K562 (cell line): ENCODE measurements around the gene RUNX1. TPM values are rescaled to one million over a fixed set of nuclear protein-coding genes. Genes with fewer than 3 reads are reported as not detected.
A peak's percentile ranks its signal among the peaks of the same experiment; 100 is the strongest.

ENCODE experiments used
- ATAC-seq: fragments of 200-7000 bp; cut with Tn5 transposase; 3 replicates; pipeline ENCODE4 v1.9.1; 2020; ENCODE audit warnings: moderate library complexity
- BruUV-seq: library from RNA; stranded (reverse); fragments of 400-500 nt; replicated peaks from 2 replicates; lab custom pipeline; 2021; lab: Mats Ljungman, UMichigan
- CTCF ChIA-PET: fragments of 300-600 bp; formaldehyde crosslinking; extraction: SDS; loops from one replicate; lab custom pipeline; 2021; ENCODE audit warnings: low intra/inter-chr PET ratio; lab: Yijun Ruan, JAX
- POLR2A ChIA-PET: fragments of 300-600, 350-650 bp; sonication (Branson Sonifier 250); formaldehyde crosslinking; extraction: SDS; loops from one replicate; lab custom pipeline; 2021; ENCODE audit warnings: antibody characterized with exemption, inconsistent platforms; lab: Yijun Ruan, JAX
- DNase-seq, 4 experiments: peaks; one replicate each; pipeline versions ENCODE4 v3.0.0 to v3.0.0-alpha.2; 2011 to 2018; ENCODE audit warnings: low spot score in 3 of 4, mixed read lengths in 3 of 4; ENCODE audit errors: extremely low read depth in 1 of 4
- FAIRE-seq: peaks from 2 replicates; lab custom pipeline; 2011; peaks lifted over from hg19 to GRCh38; lab: Jason Lieb, UNC
- H2AFZ ChIP-seq: 2 replicates; pipeline ENCODE4 v1.6.0; 2011; ENCODE audit warnings: low read depth, low read length, control low read depth, inconsistent platforms
- H3K27ac ChIP-seq: fragments of 200-600 bp; 3 replicates; pipeline ENCODE4 v1.8.0; 2011; ENCODE audit warnings: low read depth, mild to moderate bottlenecking, control low read depth, inconsistent platforms, low read length, moderate library complexity, mixed read lengths; ENCODE audit errors: extremely low read depth
- H3K27me3 ChIP-seq, 2 experiments: fragments of 300-600 bp in 1 of 2; 2 replicates in 1 of 2; 3 replicates in 1 of 2; pipeline versions ENCODE4 v1.6.0 to v1.8.0; 2011; ENCODE audit warnings: inconsistent platforms in 2 of 2, low read length in 2 of 2, mild to moderate bottlenecking in 1 of 2, mixed read lengths in 1 of 2, moderate library complexity in 1 of 2; ENCODE audit not compliant: control insufficient read depth in 2 of 2, insufficient read depth in 2 of 2
- H3K36me3 ChIP-seq: fragments of 300-600 bp; 3 replicates; pipeline ENCODE4 v1.8.0; 2011; ENCODE audit warnings: mild to moderate bottlenecking, low read length, inconsistent platforms; ENCODE audit not compliant: control insufficient read depth, insufficient read depth
- H3K4me1 ChIP-seq, 2 experiments: fragments of 200-600 bp in 1 of 2; replicated peaks in 1 of 2; 2 replicates in 1 of 2; 3 replicates in 1 of 2; pipeline versions ENCODE4 v1.5.1 to v1.8.0; 2011; ENCODE audit warnings: inconsistent platforms in 2 of 2, low read length in 2 of 2, mild to moderate bottlenecking in 1 of 2, mixed read lengths in 1 of 2, moderate library complexity in 1 of 2; ENCODE audit not compliant: control insufficient read depth in 2 of 2, insufficient read depth in 2 of 2
- H3K4me2 ChIP-seq: 2 replicates; pipeline ENCODE4 v1.6.1; 2011; ENCODE audit warnings: low read length, control low read depth, inconsistent platforms, mixed read lengths; ENCODE audit not compliant: insufficient read depth
- H3K4me3 ChIP-seq: fragments of 200-600 bp; sonication (generic), shearing (Covaris generic); 2 replicates; pipeline ENCODE4 v1.5.1; 2016; ENCODE audit warnings: control low read depth, inconsistent platforms
- H3K79me2 ChIP-seq: fragments of 200-600 bp; 3 replicates; pipeline ENCODE4 v1.8.0; 2011; ENCODE audit warnings: low read length, inconsistent platforms; ENCODE audit not compliant: control insufficient read depth, insufficient read depth
- H3K9ac ChIP-seq, 2 experiments: 2 replicates each; pipeline versions ENCODE4 v1.6.0 to v1.6.1; 2011; ENCODE audit warnings: low read depth in 2 of 2, low read length in 2 of 2, control low read depth in 1 of 2, inconsistent platforms in 1 of 2, mild to moderate bottlenecking in 1 of 2, mixed read lengths in 1 of 2; ENCODE audit not compliant: insufficient read depth in 1 of 2
- H3K9me1 ChIP-seq: one replicate; pipeline ENCODE4 v1.6.0; 2011; ENCODE audit warnings: inconsistent platforms, mild to moderate bottlenecking, low read length, moderate library complexity; ENCODE audit not compliant: control insufficient read depth, insufficient read depth
- H3K9me3 ChIP-seq: replicated peaks from 2 replicates; pipeline ENCODE4 v1.5.1; 2011; ENCODE audit warnings: low read depth, low read length, inconsistent platforms; ENCODE audit not compliant: control insufficient read depth, insufficient read depth
- H4K20me1 ChIP-seq: replicated peaks from 2 replicates; pipeline ENCODE4 v1.6.1; 2011; ENCODE audit warnings: low read length, inconsistent platforms, mixed read lengths; ENCODE audit not compliant: control insufficient read depth, insufficient read depth
- HDAC3 ChIP-seq: fragments of 450-650 bp; IDR thresholded peaks from 2 replicates; pipeline ENCODE4 v1.6.1; 2018; ENCODE audit warnings: borderline replicate concordance, mild to moderate bottlenecking, moderate library complexity; ENCODE audit not compliant: partially characterized antibody
- LCOR ChIP-seq: sonication (generic); formaldehyde crosslinking; IDR thresholded peaks from 2 replicates; pipeline ENCODE4 v1.8.0; 2022; ENCODE audit warnings: mild to moderate bottlenecking, missing genetic modification reagents
- NCOA6 ChIP-seq: fragments of 450-650 bp; IDR thresholded peaks from 2 replicates; pipeline ENCODE4 v1.6.1; 2017; ENCODE audit warnings: mild to moderate bottlenecking
- POLR2AphosphoS2 ChIP-seq: IDR thresholded peaks from 2 replicates; pipeline ENCODE4 v1.6.1; 2012; ENCODE audit warnings: low read length, improper control_type of control experiment
- POLR2G ChIP-seq: fragments of 200-400 bp; formaldehyde crosslinking; IDR thresholded peaks from 2 replicates; pipeline ENCODE4 v1.6.1; 2017; ENCODE audit warnings: low read depth, mild to moderate bottlenecking, antibody characterized with exemption, low read length, moderate library complexity
- SREBF1 ChIP-seq: fragments of 150-350 bp; IDR thresholded peaks from 2 replicates; pipeline ENCODE4 v1.6.1; 2014; ENCODE audit warnings: antibody characterized with exemption, low read depth, low read length, borderline replicate concordance
- ZNF76 ChIP-seq: fragments of 250-450 bp; sonication (Bioruptor Pico); IDR thresholded peaks from 2 replicates; pipeline ENCODE4 v1.4.0; 2020; ENCODE audit warnings: mild to moderate bottlenecking, moderate library complexity, borderline replicate concordance
- WGBS: fragments of 100-300 bp; shearing (Covaris generic); methylation state at CpG from one replicate; pipeline ENCODE4 v1.1.6; 2016; ENCODE audit warnings: low coverage, mixed read lengths; ENCODE audit not compliant: insufficient coverage; ENCODE audit errors: missing lambda C conversion rate; 5-methylcytosine and 5-hydroxymethylcytosine counted together
- in situ Hi-C: fragments of 300-500 bp; cut with MboI; formaldehyde crosslinking; loops from 4 replicates; pipeline ENCODE4 v1.15.0; 2018; ENCODE audit warnings: inconsistent platforms, mixed read lengths
- intact Hi-C: fragments of 100-400 bp; cut with micrococcal nuclease; formaldehyde crosslinking; loops from 2 replicates; pipeline ENCODE4 v1.14.2; 2022
- polyA plus RNA-seq, 8 experiments: library from polyadenylated mRNA; depleted of rRNA in 4 of 8; stranded (reverse) in 5 of 8; unstranded in 3 of 8; fragments of >200 nt; fragmentation: Nextera tagmentation in 2 of 8; fragmentation: Illumina TruSeq in 1 of 8; extraction: Ambion mirVana in 2 of 8; extraction: Trizol in 1 of 8; gene quantifications; 2 replicates each; pipeline versions ENCODE4 v1.2.1 to v1.2.3, GENCODE V29; 2011 to 2014; ENCODE audit warnings: inconsistent platforms in 1 of 8, missing spikeins in 1 of 8
- total RNA-seq, 7 experiments: library from RNA; depleted of rRNA in 6 of 7; stranded (reverse); fragments of >200 nt in 6 of 7; fragmentation: Illumina TruSeq in 2 of 7; extraction: Trizol in 2 of 7; gene quantifications; 2 replicates each; pipeline versions ENCODE4 v1.2.1 to v1.2.3, GENCODE V29; 2011 to 2021; ENCODE audit warnings: low replicate concordance in 1 of 7
- TF ChIP-seq, protein P1 (sequence below), 2 experiments: fragments of 450-650 bp; formaldehyde crosslinking in 1 of 2; IDR thresholded peaks; 2 replicates each; pipeline versions ENCODE4 v1.4.0 to v1.6.1; 2014 to 2020; ENCODE audit warnings: mild to moderate bottlenecking in 2 of 2, borderline replicate concordance in 1 of 2, low read depth in 1 of 2

The RUNX1 gene
- total and polyA plus RNA-seq, 9 of the 15 experiments (the other 6 are each of a cell fraction or from before 2014, with no cell fraction given) = 2.2 to 68.6 (median 17.8) TPM

- ATAC-seq (no peak), DNase-seq (no peak), FAIRE-seq (no peak)
- Histone ChIP-seq H3K79me2 (no peaks in the 10 kb centered on the region), H3K27ac (no peak overlapping the region), H3K9ac (no peak overlapping the region), H4K20me1 (0 out of 2 replicates have a peak, but pooled peaks cover 3% of the 10 kb centered on the region), H2AFZ (no peak overlapping the region), H3K9me3 (no peaks in the 10 kb centered on the region), H3K4me2 (no peak overlapping the region), H3K36me3 (peaks cover 67% of the 10 kb centered on the region), H3K27me3 (no peaks in the 10 kb centered on the region), H3K4me3 (no peak overlapping the region), H3K4me1 (no peaks in the 10 kb centered on the region), H3K9me1 (no peaks in the 10 kb centered on the region)
- TF ChIP-seq POLR2G = peak; percentile 21; the same call in 1 of the 2 replicates
- TF ChIP-seq ZNF76 (CRISPR knock-in tag) = no peak
- intact Hi-C loops (no loop called here), in situ Hi-C loops (no loop called here)
- ChIA-PET POLR2A (interaction anchor here (0.7 to 1.1 kb wide), 4 partner anchors 10 to 1035 kb away, joined by 3 to 5 read pairs (median 4); no protein-coding TSS in a partner anchor), CTCF (no interaction called here)
- WGBS = 93% methylated on average over 6 of the region's 6 CpGs
- BruUV-seq = no TSS peak
Observed at GRCh38 chr21:34810786-34811185, 238.3 kb downstream of the RUNX1 start.

DNA sequence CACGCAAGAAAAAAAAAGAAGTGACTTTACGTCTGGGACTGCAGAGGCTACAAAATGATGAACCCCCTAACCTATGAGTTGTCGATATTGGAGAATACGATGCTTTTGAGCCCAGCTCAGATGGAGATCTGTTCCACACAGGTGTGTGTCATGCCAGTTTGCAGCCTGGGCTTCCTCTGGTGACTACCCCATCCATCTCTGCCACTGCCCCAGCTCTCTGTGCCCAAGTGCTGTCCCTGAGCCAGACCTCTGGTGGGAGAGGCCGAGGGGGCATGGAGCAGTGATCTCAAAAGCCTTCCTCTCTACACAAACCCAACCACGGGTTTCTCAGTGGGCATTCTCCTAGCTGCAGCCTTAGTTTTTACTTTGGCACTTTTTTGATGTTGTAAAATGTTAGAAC, 239.3 kb downstream of the RUNX1 start:
- DNase-seq = no peak
- Histone ChIP-seq H3K9me1 (no peaks in the 10 kb centered on the region), H3K79me2 (no peaks in the 10 kb centered on the region), H3K4me2 (no peak overlapping the region), H3K9me3 (no peaks in the 10 kb centered on the region), H3K36me3 (peaks cover 62% of the 10 kb centered on the region), H4K20me1 (0 out of 2 replicates have a peak, but pooled peaks cover 3% of the 10 kb centered on the region), H3K27ac (no peak overlapping the region), H2AFZ (no peak overlapping the region), H3K9ac (no peak overlapping the region), H3K4me3 (no peak overlapping the region), H3K27me3 (no peaks in the 10 kb centered on the region), H3K4me1 (no peaks in the 10 kb centered on the region)
- in situ Hi-C loops = no loop called here
- ChIA-PET POLR2A (interaction anchor here (1.0 kb wide), 1 partner anchor 8 kb away, joined by 4 read pairs; no protein-coding TSS in a partner anchor), CTCF (no interaction called here)
- no peak for FAIRE-seq
- no TSS peak for BruUV-seq
- ATAC-seq = no peak
- intact Hi-C loops = no loop called here
- 93% methylated on average over 6 of the region's 6 CpGs for WGBS
- no peak for TF ChIP-seq HDAC3
- no peak for TF ChIP-seq POLR2AphosphoS2
- TF ChIP-seq SREBF1 = no peak
- TF ChIP-seq, protein P1, sequence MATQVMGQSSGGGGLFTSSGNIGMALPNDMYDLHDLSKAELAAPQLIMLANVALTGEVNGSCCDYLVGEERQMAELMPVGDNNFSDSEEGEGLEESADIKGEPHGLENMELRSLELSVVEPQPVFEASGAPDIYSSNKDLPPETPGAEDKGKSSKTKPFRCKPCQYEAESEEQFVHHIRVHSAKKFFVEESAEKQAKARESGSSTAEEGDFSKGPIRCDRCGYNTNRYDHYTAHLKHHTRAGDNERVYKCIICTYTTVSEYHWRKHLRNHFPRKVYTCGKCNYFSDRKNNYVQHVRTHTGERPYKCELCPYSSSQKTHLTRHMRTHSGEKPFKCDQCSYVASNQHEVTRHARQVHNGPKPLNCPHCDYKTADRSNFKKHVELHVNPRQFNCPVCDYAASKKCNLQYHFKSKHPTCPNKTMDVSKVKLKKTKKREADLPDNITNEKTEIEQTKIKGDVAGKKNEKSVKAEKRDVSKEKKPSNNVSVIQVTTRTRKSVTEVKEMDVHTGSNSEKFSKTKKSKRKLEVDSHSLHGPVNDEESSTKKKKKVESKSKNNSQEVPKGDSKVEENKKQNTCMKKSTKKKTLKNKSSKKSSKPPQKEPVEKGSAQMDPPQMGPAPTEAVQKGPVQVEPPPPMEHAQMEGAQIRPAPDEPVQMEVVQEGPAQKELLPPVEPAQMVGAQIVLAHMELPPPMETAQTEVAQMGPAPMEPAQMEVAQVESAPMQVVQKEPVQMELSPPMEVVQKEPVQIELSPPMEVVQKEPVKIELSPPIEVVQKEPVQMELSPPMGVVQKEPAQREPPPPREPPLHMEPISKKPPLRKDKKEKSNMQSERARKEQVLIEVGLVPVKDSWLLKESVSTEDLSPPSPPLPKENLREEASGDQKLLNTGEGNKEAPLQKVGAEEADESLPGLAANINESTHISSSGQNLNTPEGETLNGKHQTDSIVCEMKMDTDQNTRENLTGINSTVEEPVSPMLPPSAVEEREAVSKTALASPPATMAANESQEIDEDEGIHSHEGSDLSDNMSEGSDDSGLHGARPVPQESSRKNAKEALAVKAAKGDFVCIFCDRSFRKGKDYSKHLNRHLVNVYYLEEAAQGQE (IDR thresholded peaks at IDR 0.05; ENCODE audit: borderline replicate concordance) = no peak
- TF ChIP-seq, protein P1 (CRISPR knock-in tag; IDR thresholded peaks at IDR 0.05; ENCODE audit: low read depth) = no peak
- no peak for TF ChIP-seq NCOA6
- no peak for TF ChIP-seq LCOR (CRISPR knock-in tag)
